Jurkat, Clone E6-1 (cell line): Measurements from ENCODE around the gene IL23R.

Experiments used
- DNase-seq: peaks from one replicate; pipeline ENCODE4 v3.0.0-alpha.2; 2011; ENCODE audit warnings: low read depth, low spot score
- H3K4me3 ChIP-seq: 2 replicates; pipeline ENCODE4 v1.5.1; 2011; ENCODE audit warnings: mild to moderate bottlenecking, low read length, control low read depth, moderate library complexity

The IL23R gene

DNA sequence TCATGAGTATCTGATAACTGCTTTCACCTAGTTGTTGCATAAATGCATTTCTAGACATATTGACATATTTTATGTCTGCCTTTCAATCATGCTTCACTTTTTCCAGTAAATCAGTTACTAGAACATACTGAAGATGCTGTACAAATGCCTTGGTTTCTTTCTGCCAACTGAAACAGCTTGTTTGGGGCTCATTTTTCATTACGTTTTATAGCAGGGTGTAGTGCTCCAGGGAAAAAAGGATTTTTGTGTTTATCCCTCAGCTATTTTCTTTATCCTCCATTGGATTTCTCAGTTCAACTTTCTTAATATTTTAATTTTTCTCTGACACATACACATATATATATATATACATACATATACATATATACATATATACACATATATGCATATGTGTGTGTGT is 51.7 kb downstream of the IL23R start:
- H3K4me3 ChIP-seq, result no peak overlapping the region
- DNase-seq, result no peak

GRCh38 chr1:67224856-67225255 is 58.6 kb downstream of the IL23R start:
- no peak overlapping the region for H3K4me3 ChIP-seq
- DNase-seq, result no peak

- H3K4me3 ChIP-seq, result no peak overlapping the region
- DNase-seq, result no peak
Observed at GRCh38 chr1:67226688-67227087, 60.4 kb downstream of the IL23R start.

- no peak for DNase-seq
- no peak overlapping the region for H3K4me3 ChIP-seq
Observed at GRCh38 chr1:67227196-67227595, 60.9 kb downstream of the IL23R start.

DNA sequence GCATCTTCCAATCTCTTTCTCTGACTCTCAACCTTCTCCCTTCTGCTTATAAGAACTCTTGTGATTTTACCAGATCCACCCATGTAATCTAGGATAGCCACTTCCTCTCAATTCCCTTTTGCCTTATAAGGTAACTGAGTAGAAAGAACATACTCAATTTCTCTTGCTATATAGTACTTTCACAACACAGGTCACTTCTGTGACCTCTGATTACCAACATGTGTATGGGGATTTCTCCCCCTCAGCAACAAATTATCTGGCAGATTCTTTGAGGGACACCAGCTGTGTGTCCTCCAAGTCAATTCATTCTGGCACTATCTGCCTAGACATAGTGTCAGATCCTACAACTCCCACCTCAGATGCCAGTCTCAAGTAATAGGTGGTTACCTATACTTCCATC is 62.5 kb downstream of the IL23R start:
- DNase-seq, result no peak
- H3K4me3 ChIP-seq, result no peak overlapping the region

- no peak overlapping the region for H3K4me3 ChIP-seq
- DNase-seq, result no peak
Observed at GRCh38 chr1:67230539-67230938, 64.3 kb downstream of the IL23R start.

DNA sequence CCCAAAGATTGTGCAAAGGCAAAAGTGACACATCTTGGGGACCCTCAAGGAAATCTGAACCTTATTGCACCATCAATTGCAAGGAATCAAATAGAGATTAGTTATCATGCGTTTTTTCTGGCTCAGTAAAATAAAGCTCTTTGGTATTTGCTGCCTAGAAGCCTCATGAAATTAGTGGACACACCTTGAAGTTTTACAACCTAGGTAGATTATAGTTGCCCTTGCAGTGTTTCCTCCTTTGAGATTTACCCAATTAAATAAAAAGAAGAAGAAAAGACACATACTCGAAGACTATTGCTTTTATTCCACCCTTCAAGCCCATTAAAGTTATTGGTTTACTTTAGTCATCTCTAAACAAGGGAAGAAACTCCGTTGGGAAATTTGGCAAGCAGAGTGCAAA is 70.0 kb downstream of the IL23R start:
- no peak overlapping the region for H3K4me3 ChIP-seq
- DNase-seq, result no peak

GRCh38 chr1:67239738-67240137 is 73.5 kb downstream of the IL23R start:
- DNase-seq, result no peak
- H3K4me3 ChIP-seq, result no peak overlapping the region

GRCh38 chr1:67241200-67241746 is 75.0 kb downstream of the IL23R start:
- no peak for DNase-seq

DNA sequence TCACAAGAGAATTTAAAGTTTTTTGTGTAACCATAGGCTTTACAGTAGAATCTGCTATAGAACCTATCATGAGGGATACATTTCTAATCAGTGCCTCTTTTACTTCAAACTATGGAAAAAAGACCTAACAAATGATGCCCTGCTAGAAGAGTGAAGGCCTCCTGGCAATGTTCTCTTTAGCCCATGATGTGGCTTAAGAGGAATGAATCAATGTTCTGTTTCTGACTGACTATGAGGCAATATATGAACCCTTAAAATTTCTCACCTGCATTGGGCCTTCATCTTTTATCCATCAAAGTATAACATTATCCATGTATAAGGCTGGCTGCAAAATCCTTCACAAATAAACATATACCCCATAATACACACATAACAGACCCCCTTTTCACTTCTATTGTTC is 75.8 kb downstream of the IL23R start:
- DNase-seq, result no peak
- H3K4me3 ChIP-seq, result no peak overlapping the region

More at GRCh38 chr1:67241200-67241746, 75.0 kb downstream of the IL23R start:
- no peak overlapping the region for H3K4me3 ChIP-seq

DNA sequence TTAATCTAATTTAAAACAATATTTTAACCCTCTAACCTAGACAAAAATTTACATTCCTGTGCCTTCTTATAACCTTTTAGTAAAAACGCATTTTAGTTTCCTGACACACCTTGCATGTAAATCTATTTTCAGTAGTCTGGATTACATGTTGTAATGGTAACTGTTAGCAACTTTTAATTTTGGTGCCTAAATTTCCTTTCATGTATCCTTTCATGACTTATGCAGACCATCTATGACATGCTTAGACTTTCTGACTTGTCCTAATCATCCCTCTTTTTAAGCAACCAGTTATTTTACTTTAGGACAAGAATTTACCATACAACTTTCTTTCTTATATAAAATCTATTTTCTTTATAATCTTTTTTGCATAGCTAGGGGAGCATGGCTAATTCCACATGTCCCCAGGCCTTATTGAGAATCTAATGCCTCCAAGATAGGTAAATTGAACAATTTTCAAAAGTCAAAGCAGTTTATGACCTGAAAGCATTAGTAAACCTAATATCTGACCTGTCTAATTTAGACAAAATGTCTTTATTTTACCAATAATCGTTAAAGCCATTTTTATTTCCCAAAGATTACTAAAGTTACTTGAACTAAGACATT is 83.9 kb downstream of the IL23R start:
- H3K4me3 ChIP-seq, result no peak overlapping the region
- no peak for DNase-seq

GRCh38 chr1:67256291-67257172 is 90.3 kb downstream of the IL23R start:
- H3K4me3 ChIP-seq, result no peak overlapping the region
- DNase-seq, result no peak

- DNase-seq, result no peak
- H3K4me3 ChIP-seq, result no peak overlapping the region
Observed at GRCh38 chr1:67257173-67257535, 90.9 kb downstream of the IL23R start.

GRCh38 chr1:67261680-67262079 is 95.4 kb downstream of the IL23R start:
- no peak overlapping the region for H3K4me3 ChIP-seq
- DNase-seq, result peak; percentile 86

DNA sequence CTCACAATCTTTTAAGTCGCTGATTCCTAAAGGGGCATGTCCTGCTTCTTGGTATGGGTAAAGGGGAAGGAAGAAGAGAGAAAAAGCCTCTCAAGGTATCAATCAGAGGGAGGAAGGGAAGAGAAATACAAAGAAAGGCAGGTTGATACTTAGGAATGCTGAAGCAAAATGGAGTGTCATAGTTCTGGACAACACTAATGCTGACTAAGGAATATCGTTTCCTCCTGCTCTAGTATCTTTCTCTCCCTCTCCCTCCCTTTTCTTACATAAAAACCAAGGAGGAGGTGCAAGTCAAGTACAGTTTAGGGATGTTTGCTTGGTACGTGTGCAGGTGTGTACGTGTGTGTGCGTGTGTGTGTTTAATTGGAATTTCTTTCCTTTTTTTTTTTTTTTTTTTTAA is 96.5 kb downstream of the IL23R start:
- DNase-seq, result no peak
- no peak overlapping the region for H3K4me3 ChIP-seq

DNA sequence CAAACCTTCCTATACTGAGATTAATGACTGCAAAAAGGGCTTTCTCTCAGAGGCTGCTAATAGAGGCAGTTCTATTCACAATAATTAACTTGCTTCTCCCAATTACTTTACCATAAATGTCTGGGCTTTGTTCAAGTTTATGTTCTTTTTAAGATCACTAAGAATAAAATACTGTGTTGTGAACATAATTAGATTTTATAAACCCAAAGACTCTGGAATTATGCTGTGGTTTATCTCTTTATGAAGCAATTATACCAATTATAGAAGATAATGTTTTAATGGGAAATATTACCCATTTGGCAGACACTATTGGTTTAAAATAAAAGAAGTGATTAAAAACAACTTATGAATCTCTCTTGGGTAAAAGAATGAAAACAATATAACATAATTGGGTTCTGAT is 97.9 kb downstream of the IL23R start:
- no peak for DNase-seq
- H3K4me3 ChIP-seq, result no peak overlapping the region

DNA sequence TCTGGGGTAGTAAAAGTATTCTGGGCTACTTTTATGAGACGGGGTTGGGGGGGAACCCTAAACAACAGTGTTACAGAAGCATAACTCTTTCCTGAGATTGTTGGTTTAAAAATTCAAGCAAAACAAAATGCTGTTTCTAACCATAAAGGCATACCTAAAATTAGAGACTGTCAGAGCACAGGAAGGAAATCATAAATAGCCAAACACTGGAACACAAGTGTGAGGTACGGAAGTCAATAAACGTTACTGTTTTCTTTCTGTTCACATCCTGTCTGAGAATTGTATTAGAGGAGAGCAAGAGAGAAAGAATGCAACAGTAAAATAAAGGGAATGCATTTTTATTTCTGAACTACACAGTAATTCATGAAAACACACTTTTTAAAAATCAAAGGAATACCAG is 98.6 kb downstream of the IL23R start:
- DNase-seq, result peak; percentile 52
- H3K4me3 ChIP-seq, result peak overlapping the region; percentile 2

DNA sequence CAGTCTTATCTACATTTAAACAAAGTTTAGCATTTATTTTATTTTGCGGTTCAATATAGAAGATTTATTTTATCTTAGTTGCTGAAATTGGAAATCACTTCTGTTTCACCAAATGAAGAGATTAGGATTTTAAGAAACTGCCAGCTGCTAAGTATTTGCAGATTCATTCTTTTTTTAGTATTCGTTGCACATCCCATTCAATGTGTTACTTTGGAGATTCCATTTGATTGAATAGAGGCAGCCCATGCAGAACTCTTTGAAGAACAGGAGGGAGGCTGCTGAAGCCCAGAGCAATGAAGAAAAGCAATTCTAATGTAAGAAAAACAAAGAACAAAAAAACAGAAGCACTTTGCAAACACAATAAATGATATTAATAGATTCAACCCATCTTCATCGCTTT is 102.8 kb downstream of the IL23R start:
- no peak for DNase-seq
- no peak overlapping the region for H3K4me3 ChIP-seq

DNA sequence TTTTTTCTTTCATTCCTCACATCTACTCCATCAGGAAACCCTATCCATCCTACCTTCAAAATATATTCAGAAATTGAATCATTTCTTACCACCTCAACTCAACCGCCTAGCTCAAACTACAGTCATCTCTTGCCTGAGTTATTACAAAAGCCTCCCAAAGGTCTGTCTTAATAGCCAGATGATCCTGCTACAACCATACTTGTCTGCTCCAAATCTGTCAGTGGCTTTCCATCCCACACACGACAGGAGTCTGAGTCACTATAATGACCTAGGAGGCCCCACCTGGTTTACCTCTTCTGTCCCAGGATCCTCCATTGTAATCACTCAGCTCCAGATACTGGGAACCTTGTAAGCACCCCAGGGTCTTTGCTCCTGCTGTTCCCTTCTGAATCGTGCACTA is 104.3 kb downstream of the IL23R start:
- no peak overlapping the region for H3K4me3 ChIP-seq
- no peak for DNase-seq

GRCh38 chr1:67273591-67273990 is 107.3 kb downstream of the IL23R start:
- H3K4me3 ChIP-seq, result no peak overlapping the region
- no peak for DNase-seq
